Measurements from ENCODE around the gene INPP4B.

Gene INPP4B

DNA sequence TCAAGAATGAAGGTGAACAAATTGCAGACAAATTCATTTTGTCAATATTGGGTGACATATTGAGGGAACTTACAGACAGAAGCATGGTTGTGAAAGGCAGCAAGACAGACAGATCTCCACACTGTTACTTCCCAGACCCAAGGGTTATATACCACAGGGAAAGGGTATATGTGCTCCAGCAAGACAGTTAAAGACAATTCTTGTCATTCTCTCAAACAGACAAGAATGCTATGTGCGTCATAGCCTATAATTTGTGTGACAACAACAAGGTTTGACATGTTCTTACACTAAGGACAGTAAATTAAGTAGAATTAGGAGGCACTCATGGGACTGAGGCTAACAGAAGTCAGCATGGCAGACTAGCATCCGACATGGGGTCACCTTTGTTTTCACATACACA lies 214.3 kb downstream of the INPP4B start:
- Histone ChIP-seq H3K4me2 (no peak overlapping the region), H2AFZ (ENCODE audit: low read depth) (no peak overlapping the region), H4K20me1 (ENCODE audit: insufficient read depth) (no peaks in the 10 kb centered on the region), H3K4me3 (IDR thresholded peaks at IDR 0.05; ENCODE audit: insufficient read depth, low read depth, low read length) (no peak overlapping the region), H3K4me1 (ENCODE audit: low read depth, poor library complexity, severe bottlenecking) (no peaks in the 10 kb centered on the region), H3K36me3 (ENCODE audit: insufficient read depth) (no peaks in the 10 kb centered on the region), H3K27me3 (ENCODE audit: insufficient read depth, low read depth) (no peaks in the 10 kb centered on the region), H3K9ac (no peak overlapping the region), H3K27ac (no peak overlapping the region), H3K79me2 (ENCODE audit: insufficient read depth, low read depth) (no peaks in the 10 kb centered on the region)
- TF ChIP-seq, protein P1, sequence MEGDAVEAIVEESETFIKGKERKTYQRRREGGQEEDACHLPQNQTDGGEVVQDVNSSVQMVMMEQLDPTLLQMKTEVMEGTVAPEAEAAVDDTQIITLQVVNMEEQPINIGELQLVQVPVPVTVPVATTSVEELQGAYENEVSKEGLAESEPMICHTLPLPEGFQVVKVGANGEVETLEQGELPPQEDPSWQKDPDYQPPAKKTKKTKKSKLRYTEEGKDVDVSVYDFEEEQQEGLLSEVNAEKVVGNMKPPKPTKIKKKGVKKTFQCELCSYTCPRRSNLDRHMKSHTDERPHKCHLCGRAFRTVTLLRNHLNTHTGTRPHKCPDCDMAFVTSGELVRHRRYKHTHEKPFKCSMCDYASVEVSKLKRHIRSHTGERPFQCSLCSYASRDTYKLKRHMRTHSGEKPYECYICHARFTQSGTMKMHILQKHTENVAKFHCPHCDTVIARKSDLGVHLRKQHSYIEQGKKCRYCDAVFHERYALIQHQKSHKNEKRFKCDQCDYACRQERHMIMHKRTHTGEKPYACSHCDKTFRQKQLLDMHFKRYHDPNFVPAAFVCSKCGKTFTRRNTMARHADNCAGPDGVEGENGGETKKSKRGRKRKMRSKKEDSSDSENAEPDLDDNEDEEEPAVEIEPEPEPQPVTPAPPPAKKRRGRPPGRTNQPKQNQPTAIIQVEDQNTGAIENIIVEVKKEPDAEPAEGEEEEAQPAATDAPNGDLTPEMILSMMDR (conservative IDR thresholded peaks at IDR 0.05; ENCODE audit: low read depth, low read length) = no peak

DNA sequence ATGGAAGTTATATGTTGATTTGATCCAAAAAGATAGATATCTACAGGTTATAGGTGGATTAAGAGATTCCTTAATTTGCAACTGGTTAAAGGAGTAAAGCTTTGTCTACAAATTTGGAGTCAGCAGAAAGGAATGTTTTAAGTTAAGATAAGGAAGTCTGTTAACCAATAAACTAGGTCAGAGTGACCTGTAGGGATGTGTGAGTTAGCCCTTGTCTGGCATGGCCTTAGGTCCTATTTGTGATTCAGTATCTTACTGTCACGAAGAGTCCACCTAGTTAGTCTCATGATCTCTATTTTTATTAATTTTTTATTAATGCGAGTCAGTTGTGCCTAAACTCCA lies 230.8 kb downstream of the INPP4B start:
- Histone ChIP-seq H3K9ac (no peak overlapping the region), H3K27me3 (ENCODE audit: insufficient read depth, low read depth) (no peaks in the 10 kb centered on the region), H4K20me1 (ENCODE audit: insufficient read depth) (no peaks in the 10 kb centered on the region), H3K79me2 (ENCODE audit: insufficient read depth, low read depth) (no peaks in the 10 kb centered on the region), H3K4me3 (IDR thresholded peaks at IDR 0.05; ENCODE audit: insufficient read depth, low read depth, low read length) (no peak overlapping the region), H3K4me1 (ENCODE audit: low read depth, poor library complexity, severe bottlenecking) (no peaks in the 10 kb centered on the region), H3K36me3 (ENCODE audit: insufficient read depth) (no peaks in the 10 kb centered on the region), H2AFZ (ENCODE audit: low read depth) (no peak overlapping the region), H3K27ac (no peak overlapping the region), H3K4me2 (no peak overlapping the region)
- TF ChIP-seq, protein P1 (conservative IDR thresholded peaks at IDR 0.05; ENCODE audit: low read depth, low read length) = no peak

DNA sequence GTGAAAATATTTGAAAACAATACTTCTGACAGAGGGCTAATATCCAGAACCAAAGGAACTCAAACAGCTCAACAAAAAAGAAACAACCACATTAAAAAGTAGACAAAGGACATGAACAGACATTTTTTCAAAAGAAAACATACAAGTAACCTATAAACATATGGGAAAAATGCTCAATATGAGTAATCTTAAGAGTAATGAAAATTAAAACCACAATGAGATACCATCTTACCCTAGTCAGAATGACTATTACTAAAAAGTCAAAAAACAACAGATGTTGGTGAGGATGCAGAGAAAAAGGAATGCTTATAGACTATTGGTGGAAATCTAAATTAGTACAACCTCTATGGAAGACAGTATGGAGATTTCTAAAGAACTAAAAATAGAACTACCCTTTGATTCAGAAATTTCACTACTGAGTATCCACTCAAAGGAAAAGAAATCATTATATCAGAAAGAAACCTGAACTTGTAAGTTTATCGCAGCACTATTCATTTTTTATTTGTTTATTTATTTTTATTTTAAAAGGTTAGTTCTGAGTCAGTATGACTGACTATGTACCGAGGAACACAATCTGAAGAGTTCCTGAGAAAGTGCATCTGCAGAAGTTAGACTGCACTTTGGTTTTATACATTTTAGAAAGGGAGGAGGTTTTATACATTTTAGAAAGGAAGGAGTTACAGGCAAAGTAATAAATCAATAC lies 231.3 kb downstream of the INPP4B start:
- Histone ChIP-seq H3K9ac (no peak overlapping the region), H3K4me2 (no peak overlapping the region), H3K27me3 (ENCODE audit: insufficient read depth, low read depth) (no peaks in the 10 kb centered on the region), H4K20me1 (ENCODE audit: insufficient read depth) (no peaks in the 10 kb centered on the region), H3K36me3 (ENCODE audit: insufficient read depth) (no peaks in the 10 kb centered on the region), H3K4me3 (IDR thresholded peaks at IDR 0.05; ENCODE audit: insufficient read depth, low read depth, low read length) (no peak overlapping the region), H2AFZ (ENCODE audit: low read depth) (no peak overlapping the region), H3K79me2 (ENCODE audit: insufficient read depth, low read depth) (no peaks in the 10 kb centered on the region), H3K4me1 (ENCODE audit: low read depth, poor library complexity, severe bottlenecking) (no peaks in the 10 kb centered on the region), H3K27ac (no peak overlapping the region)
- TF ChIP-seq, protein P1 (conservative IDR thresholded peaks at IDR 0.05; ENCODE audit: low read depth, low read length) = no peak

DNA sequence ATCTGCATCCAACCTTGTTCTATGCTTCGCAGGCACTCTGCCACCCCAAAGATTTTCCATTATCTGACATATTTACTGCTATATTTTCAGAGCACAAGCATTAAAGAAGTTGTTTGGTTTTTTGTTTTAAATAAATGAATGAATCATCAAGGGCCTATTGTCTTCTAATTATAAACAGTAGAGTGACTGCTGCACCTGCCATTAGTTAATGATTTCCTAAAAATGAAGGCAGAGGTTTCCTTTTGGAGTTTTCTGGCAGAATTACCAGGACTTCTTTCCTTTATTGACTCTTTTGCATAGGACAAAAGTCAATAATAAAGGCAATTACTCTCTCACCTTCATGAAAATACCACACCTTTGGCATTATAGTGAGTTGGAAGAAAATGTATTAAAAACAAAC lies 238.1 kb downstream of the INPP4B start:
- Histone ChIP-seq H3K27ac (no peak overlapping the region), H3K36me3 (ENCODE audit: insufficient read depth) (no peaks in the 10 kb centered on the region), H4K20me1 (ENCODE audit: insufficient read depth) (no peaks in the 10 kb centered on the region), H3K4me3 (IDR thresholded peaks at IDR 0.05; ENCODE audit: insufficient read depth, low read depth, low read length) (no peak overlapping the region), H3K79me2 (ENCODE audit: insufficient read depth, low read depth) (no peaks in the 10 kb centered on the region), H3K9ac (no peak overlapping the region), H2AFZ (ENCODE audit: low read depth) (no peak overlapping the region), H3K4me1 (ENCODE audit: low read depth, poor library complexity, severe bottlenecking) (no peaks in the 10 kb centered on the region), H3K27me3 (ENCODE audit: insufficient read depth, low read depth) (no peaks in the 10 kb centered on the region), H3K4me2 (no peak overlapping the region)
- TF ChIP-seq, protein P1 (conservative IDR thresholded peaks at IDR 0.05; ENCODE audit: low read depth, low read length) = no peak

All from KMS-11 (cell line).